Activated T-cell treated with anti-CD3 and anti-CD28 coated beads, Interleukin-2, amount 50 U/mL, for 4 hours (primary cell): ENCODE results near the gene IL25. TPM values are rescaled to one million over a fixed set of nuclear protein-coding genes. Genes with fewer than 3 reads are reported as not detected.

Source experiments
- ATAC-seq, 2 donors: fragments of 200-7000 bp; cut with Tn5 transposase; one replicate each; pipeline ENCODE4 v1.10.0; 2021
- DNase-seq: peaks from one replicate; pipeline ENCODE4 v3.0.0-alpha.2; 2020
- H3K27me3 Mint-ChIP-seq: one replicate; pipeline ENCODE4 v1.8.0; 2021; ENCODE audit warnings: low read depth, mixed read lengths
- H3K36me3 Mint-ChIP-seq: one replicate; pipeline ENCODE4 v1.8.0; 2022; ENCODE audit warnings: mixed read lengths; ENCODE audit not compliant: insufficient read depth
- H3K4me1 Mint-ChIP-seq: one replicate; pipeline ENCODE4 v1.8.0; 2021; ENCODE audit warnings: low read depth, mixed read lengths
- H3K4me3 Mint-ChIP-seq: one replicate; pipeline ENCODE4 v1.8.0; 2021; ENCODE audit warnings: mild to moderate bottlenecking, moderate library complexity, mixed read lengths
- H3K9me3 Mint-ChIP-seq: one replicate; pipeline ENCODE4 v1.8.0; 2021; ENCODE audit warnings: mixed read lengths
- total RNA-seq, 3 donors: library from RNA; stranded (reverse); gene quantifications; one replicate each; pipeline ENCODE4 v1.2.1, GENCODE V29; 2021

IL25 gene
- total RNA-seq, 3 donors from 2014 or later = not detected

DNA sequence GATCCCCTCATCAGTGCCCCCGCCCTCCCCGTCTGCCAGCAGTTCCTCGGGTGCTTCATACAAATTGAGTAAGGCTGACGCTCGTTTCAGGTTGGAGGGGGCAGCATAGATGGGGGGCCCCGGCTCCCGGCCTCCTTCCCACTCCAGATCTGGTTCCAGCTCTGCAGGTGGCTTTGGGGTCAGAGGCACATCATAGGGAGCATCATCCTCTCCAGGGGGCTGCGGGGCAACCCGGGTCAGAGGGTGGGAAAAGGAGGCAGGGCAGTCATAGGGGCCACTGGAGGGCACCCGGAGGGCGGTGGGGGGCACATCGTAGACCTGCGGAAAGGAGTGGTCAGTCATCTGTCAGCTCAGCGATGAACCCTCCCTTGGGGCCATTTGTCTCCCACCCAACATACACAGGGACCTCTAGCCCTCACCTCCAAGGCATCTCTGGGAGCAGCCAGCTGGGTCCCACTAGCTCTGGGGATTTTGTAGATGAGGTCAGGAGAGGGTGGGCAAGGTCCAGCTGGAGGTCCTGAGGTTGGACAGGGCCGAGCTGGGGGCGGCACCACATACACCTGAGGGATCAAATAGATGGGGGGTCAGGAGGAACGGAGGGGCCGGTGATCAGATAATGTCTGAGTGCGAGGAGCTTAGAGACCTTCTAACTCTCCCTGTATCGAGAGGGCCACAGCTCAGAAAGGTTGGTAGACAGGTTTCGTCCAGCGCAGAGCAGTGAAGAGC, 12.7 kb upstream of the IL25 start:
- DNase-seq (no peak), ATAC-seq (no peak)
- H3K9me3 Mint-ChIP-seq = no peaks in the 10 kb centered on the region
- H3K4me1 Mint-ChIP-seq = no peaks in the 10 kb centered on the region
- H3K36me3 Mint-ChIP-seq = no peaks in the 10 kb centered on the region
- peaks cover 31% of the 10 kb centered on the region for H3K27me3 Mint-ChIP-seq
- H3K4me3 Mint-ChIP-seq = no peak overlapping the region

GRCh38 chr14:23360496-23360895, 12.1 kb upstream of the IL25 start:
- Mint-ChIP-seq H3K9me3 (no peaks in the 10 kb centered on the region), H3K4me1 (no peaks in the 10 kb centered on the region)

DNA sequence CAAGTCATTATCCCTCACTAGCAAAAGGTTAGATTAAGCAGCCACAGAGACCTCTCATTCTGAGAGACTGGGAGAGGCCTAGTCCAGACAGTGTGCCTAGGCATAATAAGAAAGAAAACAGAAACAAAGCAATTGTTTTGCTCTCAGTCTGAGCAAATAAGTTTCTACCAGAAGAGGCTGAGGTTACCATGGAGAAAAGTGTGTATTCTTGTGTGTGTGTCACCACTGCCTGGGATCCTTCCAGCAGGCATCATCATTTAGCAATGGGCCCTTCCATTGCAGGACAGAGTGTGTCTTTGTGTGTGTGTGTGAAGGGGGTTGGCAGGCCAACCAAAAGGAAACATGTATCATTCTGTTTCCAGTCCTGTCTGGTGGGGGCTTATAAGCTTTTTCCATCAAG, 11.3 kb upstream of the IL25 start:
- ATAC-seq (peak; percentile 32 to 34), DNase-seq (no peak)
- no peaks in the 10 kb centered on the region for H3K36me3 Mint-ChIP-seq
- peaks cover 22% of the 10 kb centered on the region for H3K27me3 Mint-ChIP-seq
- no peaks in the 10 kb centered on the region for H3K9me3 Mint-ChIP-seq
- no peak overlapping the region for H3K4me3 Mint-ChIP-seq
- H3K4me1 Mint-ChIP-seq = no peaks in the 10 kb centered on the region

More at GRCh38 chr14:23360496-23360895, 12.1 kb upstream of the IL25 start:
- DNase-seq (no peak), ATAC-seq (no peak)
- Mint-ChIP-seq H3K36me3 (no peaks in the 10 kb centered on the region), H3K4me3 (no peak overlapping the region), H3K27me3 (peaks cover 26% of the 10 kb centered on the region)

DNA sequence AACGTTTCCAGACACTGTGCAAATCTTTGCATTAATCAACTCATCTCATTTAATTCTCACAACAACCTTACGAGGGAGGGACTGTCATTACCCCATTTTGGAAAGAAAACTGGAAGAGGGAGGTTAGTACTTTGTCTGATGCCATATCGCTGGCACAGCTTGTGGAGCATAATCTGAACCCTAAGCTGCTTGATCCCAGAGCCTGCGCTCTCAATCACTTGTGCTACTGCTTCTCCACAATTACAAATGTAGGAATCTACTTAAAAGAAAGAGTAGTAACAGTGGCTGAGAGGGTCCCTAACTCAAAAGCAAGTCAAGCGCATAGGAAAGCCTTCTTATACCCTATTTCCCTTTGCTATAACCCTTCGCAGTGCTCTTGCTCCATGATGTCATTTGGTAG, 10.8 kb upstream of the IL25 start:
- DNase-seq (no peak), ATAC-seq (no peak)
- Mint-ChIP-seq H3K36me3 (no peaks in the 10 kb centered on the region), H3K4me1 (no peaks in the 10 kb centered on the region), H3K27me3 (peaks cover 23% of the 10 kb centered on the region), H3K9me3 (no peaks in the 10 kb centered on the region), H3K4me3 (no peak overlapping the region)

GRCh38 chr14:23362200-23362599, 10.4 kb upstream of the IL25 start:
- H3K27me3 Mint-ChIP-seq = peaks cover 27% of the 10 kb centered on the region
- no peak for ATAC-seq
- no peaks in the 10 kb centered on the region for H3K9me3 Mint-ChIP-seq
- no peak overlapping the region for H3K4me3 Mint-ChIP-seq
- DNase-seq = no peak
- no peaks in the 10 kb centered on the region for H3K4me1 Mint-ChIP-seq
- no peaks in the 10 kb centered on the region for H3K36me3 Mint-ChIP-seq

- ATAC-seq = no peak
- no peak for DNase-seq
- no peaks in the 10 kb centered on the region for H3K36me3 Mint-ChIP-seq
- no peaks in the 10 kb centered on the region for H3K9me3 Mint-ChIP-seq
- peaks cover 35% of the 10 kb centered on the region for H3K27me3 Mint-ChIP-seq
- H3K4me1 Mint-ChIP-seq = no peaks in the 10 kb centered on the region
- no peak overlapping the region for H3K4me3 Mint-ChIP-seq
Observed at GRCh38 chr14:23364164-23365035, 8.2 kb upstream of the IL25 start.

- Mint-ChIP-seq H3K4me3 (no peak within 1 kb of the TSS), H3K36me3 (no peaks in the 10 kb centered on the region), H3K27me3 (peaks cover 31% of the 10 kb centered on the region), H3K9me3 (no peaks in the 10 kb centered on the region), H3K4me1 (no peaks in the 10 kb centered on the region)
- peak; percentile 16 to 20 for ATAC-seq
- no peak for DNase-seq
Observed at GRCh38 chr14:23365036-23365731, 7.4 kb upstream of the IL25 start, which contains the start of gene EFS. Gene EFS, minus strand, starts transcription at chr14:23365172. Its CDS starts 147 bp downstream, at chr14:23365025.

DNA sequence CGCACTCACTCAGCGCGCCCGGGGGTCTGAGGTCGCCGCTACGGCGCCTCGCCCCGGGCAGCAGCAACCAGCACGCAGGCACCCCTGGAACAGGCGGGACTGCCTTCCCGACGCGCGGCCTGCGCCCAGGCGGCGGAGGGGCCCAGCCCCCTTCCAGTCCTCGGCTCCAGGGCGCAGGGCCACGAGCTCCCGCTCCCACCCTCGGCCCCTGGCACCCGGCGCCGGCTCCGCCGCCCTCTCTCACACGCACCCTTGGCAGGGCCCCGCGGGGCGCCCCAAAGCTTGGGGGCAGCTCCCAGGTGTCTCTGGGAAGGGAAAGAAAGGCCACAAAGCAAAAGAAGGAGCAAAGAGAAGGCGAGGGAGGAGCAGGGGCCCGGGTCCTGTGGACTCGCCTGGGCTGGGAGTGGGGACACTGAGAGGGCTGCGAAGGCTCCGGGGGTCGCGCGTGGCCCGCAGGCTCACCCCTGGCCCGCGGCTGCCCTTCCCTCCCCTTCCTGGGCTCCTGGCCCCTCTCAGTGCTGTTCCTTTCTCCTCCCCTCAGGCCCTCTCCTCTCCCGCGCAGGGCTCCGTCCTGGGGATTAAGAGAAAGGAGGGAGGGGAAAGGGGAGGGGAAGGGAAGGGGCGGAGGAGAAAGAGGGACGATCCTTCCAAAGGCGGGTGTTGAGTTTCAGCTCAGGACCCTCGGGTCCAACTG, 6.7 kb upstream of the IL25 start:
- Mint-ChIP-seq H3K9me3 (no peaks in the 10 kb centered on the region), H3K4me1 (no peaks in the 10 kb centered on the region), H3K4me3 (no peak overlapping the region), H3K27me3 (peaks cover 30% of the 10 kb centered on the region), H3K36me3 (no peaks in the 10 kb centered on the region)
- peak in 1 of 2 donors; percentile 41 for ATAC-seq
- DNase-seq = no peak

GRCh38 chr14:23366426-23366921, 6.1 kb upstream of the IL25 start:
- ATAC-seq (no peak), DNase-seq (no peak)
- Mint-ChIP-seq H3K9me3 (no peaks in the 10 kb centered on the region), H3K4me3 (no peak overlapping the region), H3K4me1 (no peaks in the 10 kb centered on the region), H3K27me3 (peaks cover 30% of the 10 kb centered on the region), H3K36me3 (no peaks in the 10 kb centered on the region)

DNA sequence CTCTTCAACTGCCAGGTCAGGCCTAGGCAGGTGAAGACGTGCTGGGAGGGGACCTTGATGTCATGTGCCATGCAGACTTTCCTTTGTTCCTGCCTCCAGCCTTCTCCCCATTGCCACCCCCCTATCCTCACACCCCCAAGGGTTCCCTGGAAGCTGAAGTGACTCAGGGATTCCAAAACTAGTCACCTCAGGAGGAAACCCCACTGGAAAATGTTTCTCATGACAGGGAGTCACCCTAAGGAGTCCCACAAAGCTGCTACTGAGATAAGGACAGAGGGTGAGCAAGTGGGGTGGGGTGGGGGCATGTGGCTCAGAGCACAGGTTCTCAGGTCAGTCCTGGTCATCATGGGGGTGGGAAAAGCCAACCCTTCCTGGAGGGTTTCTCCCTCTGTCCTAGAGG, 2.4 kb upstream of the IL25 start:
- Mint-ChIP-seq H3K9me3 (no peaks in the 10 kb centered on the region), H3K27me3 (peaks cover 18% of the 10 kb centered on the region), H3K4me3 (no peak overlapping the region), H3K4me1 (no peaks in the 10 kb centered on the region), H3K36me3 (no peaks in the 10 kb centered on the region)
- ATAC-seq (no peak), DNase-seq (no peak)

DNA sequence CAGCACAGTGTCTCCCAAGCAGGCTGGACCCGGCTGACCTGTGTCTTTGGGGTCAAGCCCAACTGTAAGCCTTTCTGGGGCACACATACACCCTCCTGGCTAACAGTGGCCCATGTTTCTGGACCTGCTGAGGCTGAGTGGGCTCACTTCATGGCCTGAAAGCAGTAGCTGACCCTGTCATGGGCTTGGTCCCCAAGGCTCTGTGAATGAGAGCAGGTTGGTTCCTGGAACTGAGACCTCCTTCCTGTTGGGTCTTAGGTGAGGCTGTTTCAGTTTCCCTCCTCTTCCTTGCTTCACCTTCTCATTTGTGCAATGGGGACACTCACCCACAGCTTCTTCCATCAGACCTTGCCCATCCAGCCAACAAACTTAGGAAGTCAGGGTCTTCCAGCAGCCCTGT, 744 bp upstream of the IL25 start:
- ATAC-seq = no peak
- no peak for DNase-seq
- H3K36me3 Mint-ChIP-seq = no peaks in the 10 kb centered on the region
- H3K27me3 Mint-ChIP-seq = peaks cover 13% of the 10 kb centered on the region
- H3K4me3 Mint-ChIP-seq = no peak overlapping the region
- no peaks in the 10 kb centered on the region for H3K4me1 Mint-ChIP-seq
- H3K9me3 Mint-ChIP-seq = no peaks in the 10 kb centered on the region

GRCh38 chr14:23373041-23373440, 432 bp downstream of the IL25 start:
- H3K9me3 Mint-ChIP-seq = no peaks in the 10 kb centered on the region
- no peaks in the 10 kb centered on the region for H3K4me1 Mint-ChIP-seq
- peaks cover 3% of the 10 kb centered on the region for H3K27me3 Mint-ChIP-seq
- no peak overlapping the region for H3K4me3 Mint-ChIP-seq
- H3K36me3 Mint-ChIP-seq = no peaks in the 10 kb centered on the region
- no peak for DNase-seq
- ATAC-seq = no peak

DNA sequence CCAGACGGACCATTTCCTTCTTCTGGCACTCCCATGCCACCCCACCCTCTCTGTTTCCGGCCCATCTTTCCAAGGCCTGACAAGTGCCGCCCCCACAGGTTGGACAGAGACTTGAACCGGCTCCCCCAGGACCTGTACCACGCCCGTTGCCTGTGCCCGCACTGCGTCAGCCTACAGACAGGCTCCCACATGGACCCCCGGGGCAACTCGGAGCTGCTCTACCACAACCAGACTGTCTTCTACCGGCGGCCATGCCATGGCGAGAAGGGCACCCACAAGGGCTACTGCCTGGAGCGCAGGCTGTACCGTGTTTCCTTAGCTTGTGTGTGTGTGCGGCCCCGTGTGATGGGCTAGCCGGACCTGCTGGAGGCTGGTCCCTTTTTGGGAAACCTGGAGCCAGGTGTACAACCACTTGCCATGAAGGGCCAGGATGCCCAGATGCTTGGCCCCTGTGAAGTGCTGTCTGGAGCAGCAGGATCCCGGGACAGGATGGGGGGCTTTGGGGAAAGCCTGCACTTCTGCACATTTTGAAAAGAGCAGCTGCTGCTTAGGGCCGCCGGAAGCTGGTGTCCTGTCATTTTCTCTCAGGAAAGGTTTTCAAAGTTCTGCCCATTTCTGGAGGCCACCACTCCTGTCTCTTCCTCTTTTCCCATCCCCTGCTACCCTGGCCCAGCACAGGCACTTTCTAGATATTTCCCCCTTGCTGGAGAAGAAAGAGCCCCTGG, 3.1 kb downstream of the IL25 start:
- no peak for DNase-seq
- Mint-ChIP-seq H3K4me3 (no peak overlapping the region), H3K4me1 (no peaks in the 10 kb centered on the region), H3K27me3 (peaks cover 7% of the 10 kb centered on the region), H3K36me3 (no peaks in the 10 kb centered on the region), H3K9me3 (no peaks in the 10 kb centered on the region)
- ATAC-seq = no peak
